GM19193 (cell line): ENCODE measurements around the gene GRB7.

Source experiments
- POLR2A ChIP-seq: IDR thresholded peaks from 4 replicates; pipeline ENCODE4 v1.6.1; 2011; ENCODE audit not compliant: insufficient read depth, insufficient read length; ENCODE audit errors: extremely low read depth

Gene GRB7

GRCh38 chr17:39722965-39723848, 14.5 kb upstream of the GRB7 start:
- no peak for TF ChIP-seq POLR2A

DNA sequence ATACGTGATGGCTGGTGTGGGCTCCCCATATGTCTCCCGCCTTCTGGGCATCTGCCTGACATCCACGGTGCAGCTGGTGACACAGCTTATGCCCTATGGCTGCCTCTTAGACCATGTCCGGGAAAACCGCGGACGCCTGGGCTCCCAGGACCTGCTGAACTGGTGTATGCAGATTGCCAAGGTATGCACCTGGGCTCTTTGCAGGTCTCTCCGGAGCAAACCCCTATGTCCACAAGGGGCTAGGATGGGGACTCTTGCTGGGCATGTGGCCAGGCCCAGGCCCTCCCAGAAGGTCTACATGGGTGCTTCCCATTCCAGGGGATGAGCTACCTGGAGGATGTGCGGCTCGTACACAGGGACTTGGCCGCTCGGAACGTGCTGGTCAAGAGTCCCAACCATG, 13.0 kb upstream of the GRB7 start:
- no peak for TF ChIP-seq POLR2A

GRCh38 chr17:39726617-39727016, 11.1 kb upstream of the GRB7 start:
- TF ChIP-seq POLR2A: no peak

GRCh38 chr17:39727556-39727955, 10.2 kb upstream of the GRB7 start:
- TF ChIP-seq POLR2A: no peak

DNA sequence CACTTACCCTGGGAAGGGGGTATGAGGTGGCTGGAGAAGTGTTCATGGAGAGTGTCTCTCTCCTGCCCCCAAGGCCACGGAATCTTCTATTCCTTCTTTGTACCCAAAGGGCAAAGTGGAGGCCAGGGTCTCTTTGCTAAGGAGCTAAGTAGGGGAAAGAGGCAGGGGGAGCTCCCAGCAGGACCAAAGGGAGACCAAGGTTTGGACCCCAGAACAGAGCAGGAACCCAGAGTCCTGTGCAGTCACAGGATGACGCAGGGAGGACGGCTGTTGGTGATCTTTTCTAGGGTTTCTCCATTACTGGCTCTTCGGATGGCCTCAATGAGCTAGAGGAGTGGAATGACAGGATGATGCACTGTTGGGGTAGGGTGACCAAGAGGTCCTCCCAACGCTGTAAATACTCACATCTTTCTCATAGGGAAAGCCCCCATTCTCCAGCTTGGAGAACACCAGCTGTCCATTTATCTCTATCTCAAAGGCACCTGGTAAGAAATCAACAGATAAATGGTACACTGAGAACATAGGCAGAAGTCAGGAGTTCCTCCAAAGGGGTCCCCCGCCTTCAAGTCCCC, 8.4 kb upstream of the GRB7 start:
- no peak for TF ChIP-seq POLR2A

GRCh38 chr17:39730095-39730921, 7.4 kb upstream of the GRB7 start, which contains the start of gene MIEN1:
TSS of gene MIEN1 (minus strand) at chr17:39730532. CDS start at chr17:39730495, 37 bp downstream.
- peak; percentile 83 for TF ChIP-seq POLR2A

DNA sequence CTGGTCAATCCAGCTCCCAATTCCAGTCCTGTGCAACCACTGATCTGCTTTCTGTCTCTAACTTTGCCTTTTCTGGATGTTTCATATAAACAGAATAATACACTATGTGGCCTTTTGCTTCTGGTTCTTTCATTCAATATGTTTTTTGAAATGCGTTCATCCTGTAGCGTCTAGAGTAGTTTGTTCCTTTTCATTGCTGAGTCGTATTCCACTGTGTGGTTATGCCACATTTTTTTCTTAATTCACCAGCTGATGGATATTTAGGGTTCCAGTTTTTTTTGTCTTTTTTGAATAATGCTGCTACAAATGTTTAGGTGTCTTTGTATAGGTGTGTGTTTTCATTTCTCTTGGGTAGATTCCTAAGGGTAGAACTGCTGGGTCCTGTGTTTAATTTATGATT, 5.2 kb upstream of the GRB7 start:
- TF ChIP-seq POLR2A: no peak

- TF ChIP-seq POLR2A: no peak
Measured at GRCh38 chr17:39735882-39736281, 1.9 kb upstream of the GRB7 start.

DNA sequence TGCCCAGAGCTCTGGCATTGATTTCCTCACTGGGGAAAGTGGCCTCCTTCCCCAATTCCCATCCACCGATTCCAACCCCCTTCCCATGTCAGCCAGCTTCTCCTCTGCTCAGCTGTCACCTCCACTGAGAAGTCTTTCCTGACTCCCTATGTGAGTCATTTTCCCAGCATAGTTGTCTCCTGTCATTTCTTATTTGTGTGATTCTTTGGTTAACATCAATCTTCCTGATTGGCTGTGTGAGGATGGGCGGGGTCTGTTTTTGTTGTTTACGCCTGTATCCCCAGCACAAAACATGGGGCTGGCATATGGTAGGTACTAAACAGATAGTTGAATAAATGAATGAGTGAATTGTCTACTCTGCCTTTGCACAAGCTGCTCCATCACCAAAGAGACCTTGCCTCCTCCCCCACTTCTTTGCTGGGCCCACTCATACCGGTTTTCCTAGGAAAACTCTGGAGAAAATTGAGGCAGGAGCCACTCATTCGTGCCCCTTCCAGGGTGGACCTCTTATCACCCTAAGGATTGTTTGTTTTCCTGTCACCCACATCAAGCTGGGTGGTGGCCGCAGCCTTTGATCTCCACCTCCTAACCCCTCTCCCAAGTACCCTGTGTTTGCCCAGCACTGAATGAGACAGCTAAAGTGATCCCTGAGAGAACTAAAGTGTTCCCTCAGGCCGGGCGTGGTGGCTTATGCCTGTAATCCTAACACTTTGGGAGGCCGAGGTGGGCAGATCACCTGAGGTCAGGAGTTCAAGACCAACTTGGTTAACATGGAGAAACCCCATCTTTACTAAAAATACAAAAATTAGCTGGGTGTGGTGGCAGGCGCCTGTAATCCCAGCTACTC, 1.2 kb upstream of the GRB7 start:
- TF ChIP-seq POLR2A: no peak

- no peak for TF ChIP-seq POLR2A
Measured at GRCh38 chr17:39737206-39737759, 455 bp upstream of the GRB7 start.

DNA sequence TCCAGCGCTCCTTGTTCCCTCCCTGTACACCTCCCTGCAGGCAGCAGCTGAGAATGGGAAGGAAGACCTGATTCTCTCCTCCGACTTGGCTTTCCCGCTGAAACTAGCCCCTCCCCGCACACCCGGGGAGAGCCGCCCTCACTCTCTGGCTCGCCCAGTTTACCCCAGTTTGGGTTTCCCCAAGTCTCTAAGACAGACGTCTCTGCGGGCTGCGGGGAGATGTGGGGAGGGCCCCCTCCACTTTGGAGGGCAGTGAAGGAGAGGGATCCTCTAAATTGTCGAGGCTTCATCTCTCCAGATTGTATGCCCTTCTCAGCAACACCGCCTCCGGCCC, 797 bp downstream of the GRB7 start:
- no peak for TF ChIP-seq POLR2A

GRCh38 chr17:39738983-39739884, 1.5 kb downstream of the GRB7 start:
- no peak for TF ChIP-seq POLR2A

DNA sequence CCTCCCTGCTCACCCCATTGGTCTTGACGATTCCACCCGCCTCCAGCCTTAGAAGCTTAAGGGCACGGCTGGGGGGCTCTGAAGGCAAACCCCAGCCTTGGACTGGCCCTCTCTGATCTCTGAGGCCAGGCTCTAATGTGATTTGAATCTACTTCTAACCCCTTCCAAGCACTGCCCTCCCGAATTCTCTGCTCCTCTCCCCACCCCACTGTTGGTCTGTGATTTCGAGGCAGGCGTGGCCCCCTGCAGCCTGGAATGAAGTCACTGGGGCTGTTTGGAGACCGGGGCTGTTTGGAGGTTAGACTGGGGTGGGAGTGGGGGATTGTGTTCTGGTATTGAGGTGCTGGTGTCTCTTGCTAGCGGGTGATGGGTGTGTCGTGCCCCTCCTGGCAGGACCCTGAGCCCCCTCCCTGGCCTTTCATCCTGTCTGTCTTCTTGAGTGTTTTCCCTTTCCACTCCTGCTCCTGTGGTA, 2.2 kb downstream of the GRB7 start:
- no peak for TF ChIP-seq POLR2A
